Erythroblast (primary cell): ENCODE results near the gene OBP2B.
"Not testable (repeated sequence)": the region's sequence is repeated elsewhere in the genome, so short reads cannot be mapped to it uniquely, and the experiment has no call there.

Experiments used
- DNase-seq, 2 experiments: peaks; one replicate each; lab custom pipeline; 2025; lab: John Stamatoyannopoulos, UW
- GATA1 ChIP-seq: IDR thresholded peaks from 2 replicates; pipeline ENCODE4 v1.6.1; 2011; ENCODE audit warnings: low read depth, mild to moderate bottlenecking, control low read depth, low read length, moderate library complexity
- POLR2A ChIP-seq: IDR thresholded peaks from 2 replicates; pipeline ENCODE4 v1.6.1; 2011; ENCODE audit warnings: mild to moderate bottlenecking, low read length

The OBP2B gene

GRCh38 chr9:133247632-133248031 is 38.6 kb upstream of the OBP2B start:
- TF ChIP-seq GATA1 (no peak), POLR2A (no peak)
- no peak for DNase-seq

- no peak for TF ChIP-seq POLR2A
- DNase-seq: no peak
Observed at GRCh38 chr9:133246991-133247390, 37.9 kb upstream of the OBP2B start.

GRCh38 chr9:133246562-133246961 is 37.5 kb upstream of the OBP2B start:
- no peak for DNase-seq
- TF ChIP-seq GATA1 (no peak), POLR2A (no peak)

- TF ChIP-seq GATA1 (no peak), POLR2A (no peak)
- no peak for DNase-seq
Observed at GRCh38 chr9:133242991-133243390, 33.9 kb upstream of the OBP2B start.

- DNase-seq: no peak
- TF ChIP-seq POLR2A (no peak), GATA1 (no peak)
Observed at GRCh38 chr9:133242241-133242640, 33.2 kb upstream of the OBP2B start.

GRCh38 chr9:133239533-133240090 is 30.6 kb upstream of the OBP2B start:
- no peak for TF ChIP-seq POLR2A
- no peak for TF ChIP-seq GATA1
- no peak for DNase-seq

GRCh38 chr9:133238851-133239532 is 29.9 kb upstream of the OBP2B start:
- DNase-seq: peak; percentile 85
- TF ChIP-seq GATA1 (no peak), POLR2A (no peak)

- DNase-seq: peak; percentile 51 to 66
- TF ChIP-seq GATA1: no peak
- no peak for TF ChIP-seq POLR2A
Observed at GRCh38 chr9:133238272-133238850, 29.3 kb upstream of the OBP2B start.

GRCh38 chr9:133237035-133237731 is 28.1 kb upstream of the OBP2B start:
- no peak for DNase-seq
- TF ChIP-seq GATA1 (no peak), POLR2A (no peak)

- DNase-seq: not testable (repeated sequence)
Observed at GRCh38 chr9:133236291-133237034, 27.4 kb upstream of the OBP2B start.

- no peak for DNase-seq
- TF ChIP-seq POLR2A: no peak
- no peak for TF ChIP-seq GATA1
Observed at GRCh38 chr9:133235549-133236222, 26.6 kb upstream of the OBP2B start.

GRCh38 chr9:133234577-133235322 is 25.7 kb upstream of the OBP2B start:
- no peak for DNase-seq
- TF ChIP-seq POLR2A (no peak), GATA1 (no peak)
